ENCODE measurements around the gene NRIP1. TPM values are rescaled to one million over a fixed set of nuclear protein-coding genes. Genes with fewer than 3 reads are reported as not detected.

NRIP1 gene
- total RNA-seq, 1 experiment from 2014 or later = 29.6 TPM

- intact Hi-C loops (cut with micrococcal nuclease) = no loop called here
- H3K4me1 ChIP-seq (ENCODE audit: control insufficient read depth in 1 of 2, insufficient read depth in 2 of 2, low read length in 2 of 2) = no peaks in the 10 kb centered on the region
- no peak overlapping the region for H3K9ac ChIP-seq (ENCODE audit: low read length)
- TF ChIP-seq JUND (IDR thresholded peaks at IDR 0.05) = no peak
- TF ChIP-seq SP1 (IDR thresholded peaks at IDR 0.05; ENCODE audit: low read depth) = no peak
- CTCF ChIA-PET = no interaction called here
- H3K4me2 ChIP-seq (ENCODE audit: low read length) = no peak overlapping the region
- POLR2A ChIA-PET = no interaction called here
- H3K4me3 ChIP-seq (replicated peaks in 1 of 2; ENCODE audit: low read depth in 1 of 2, low read length in 2 of 2) = no peak overlapping the region
- H3K27me3 ChIP-seq (ENCODE audit: insufficient read depth, low read length) = no peaks in the 10 kb centered on the region
- RAD21 ChIA-PET (ENCODE audit: low non-redundant PET in 1 of 2, low total read pairs in 2 of 2, uncharacterized antibody in 2 of 2, unreplicated experiment in 2 of 2) = no interaction called here
- ATAC-seq = no peak
- no peak for DNase-seq (ENCODE audit: low read depth, low spot score)
- BruUV-seq (replicated peaks) = no TSS peak
- no peak overlapping the region for H2AFZ ChIP-seq (ENCODE audit: low read depth, low read length, poor library complexity, severe bottlenecking)
- H3K79me2 ChIP-seq (ENCODE audit: insufficient read depth, low read length) = no peaks in the 10 kb centered on the region
- no peaks in the 10 kb centered on the region for H3K9me2 ChIP-seq (ENCODE audit: insufficient read depth)
- H3K36me3 ChIP-seq (ENCODE audit: control insufficient read depth in 1 of 2, insufficient read depth in 2 of 2, low read length in 2 of 2) = no peaks in the 10 kb centered on the region
- H4K20me1 ChIP-seq (ENCODE audit: insufficient read depth) = no peaks in the 10 kb centered on the region
- no peak overlapping the region for H3K27ac ChIP-seq (ENCODE audit: low read depth, low read length)
- H3K9me3 ChIP-seq (ENCODE audit: control insufficient read depth in 1 of 2, insufficient read depth in 1 of 2, low read depth in 1 of 2, low read length in 2 of 2) = no peaks in the 10 kb centered on the region; a peak in 2 of 4 replicates
These were observed 15.7 kb upstream of the NRIP1 start for GRCh38 chr21:15080526-15080925.

DNA sequence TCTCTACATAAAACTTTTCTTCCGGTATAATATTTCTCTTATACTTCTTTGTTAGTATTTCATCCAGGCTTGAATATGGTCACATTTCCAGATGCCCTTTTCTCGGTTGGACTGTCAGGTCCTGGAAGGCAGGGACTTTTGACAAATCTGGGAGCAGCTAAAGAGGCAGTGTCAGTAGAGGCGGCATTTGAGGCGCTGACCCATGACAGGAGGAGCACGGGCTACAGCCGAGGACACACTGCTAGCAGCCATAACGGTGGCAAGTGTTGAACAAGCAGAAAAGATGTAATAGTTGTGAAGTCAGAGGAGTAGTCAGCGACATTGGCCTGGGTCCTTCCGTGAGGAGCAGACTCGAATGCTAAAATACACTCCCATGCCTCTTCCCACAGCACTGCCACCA is 14.5 kb upstream of the NRIP1 start:
- Histone ChIP-seq H3K4me2 (ENCODE audit: low read length) (no peak overlapping the region), H3K9ac (ENCODE audit: low read length) (no peak overlapping the region), H3K79me2 (ENCODE audit: insufficient read depth, low read length) (no peaks in the 10 kb centered on the region), H3K27me3 (ENCODE audit: insufficient read depth, low read length) (no peaks in the 10 kb centered on the region), H2AFZ (ENCODE audit: low read depth, low read length, poor library complexity, severe bottlenecking) (no peak overlapping the region), H3K4me3 (replicated peaks in 1 of 2; ENCODE audit: low read depth in 1 of 2, low read length in 2 of 2) (no peak overlapping the region), H4K20me1 (ENCODE audit: insufficient read depth) (no peaks in the 10 kb centered on the region), H3K9me2 (ENCODE audit: insufficient read depth) (no peaks in the 10 kb centered on the region), H3K36me3 (ENCODE audit: control insufficient read depth in 1 of 2, insufficient read depth in 2 of 2, low read length in 2 of 2) (no peaks in the 10 kb centered on the region), H3K9me3 (ENCODE audit: control insufficient read depth in 1 of 2, insufficient read depth in 1 of 2, low read depth in 1 of 2, low read length in 2 of 2) (no peaks in the 10 kb centered on the region; a peak in 2 of 4 replicates), H3K4me1 (ENCODE audit: control insufficient read depth in 1 of 2, insufficient read depth in 2 of 2, low read length in 2 of 2) (no peaks in the 10 kb centered on the region), H3K27ac (ENCODE audit: low read depth, low read length) (no peak overlapping the region)
- DNase-seq (ENCODE audit: low read depth, low spot score) = no peak
- no TSS peak for BruUV-seq (replicated peaks)
- ChIA-PET RAD21 (ENCODE audit: low non-redundant PET in 1 of 2, low total read pairs in 2 of 2, uncharacterized antibody in 2 of 2, unreplicated experiment in 2 of 2) (no interaction called here), POLR2A (no interaction called here), CTCF (no interaction called here)
- no peak for TF ChIP-seq CTCF (IDR thresholded peaks at IDR 0.05 in 2 of 3, conservative IDR thresholded peaks at IDR 0.05 in 1 of 3; ENCODE audit: borderline replicate concordance in 1 of 3, insufficient read depth in 1 of 3, low read depth in 2 of 3, low read length in 2 of 3)
- TF ChIP-seq FOSL1 (IDR thresholded peaks at IDR 0.05; ENCODE audit: low read depth) = no peak
- TF ChIP-seq EZH2phosphoT487 (IDR thresholded peaks at IDR 0.05; ENCODE audit: borderline replicate concordance) = no peak
- no peak for TF ChIP-seq POLR2AphosphoS5 (IDR thresholded peaks at IDR 0.05; ENCODE audit: low read depth, low read length)
- TF ChIP-seq ZNF274 (IDR thresholded peaks at IDR 0.05; ENCODE audit: low read depth, low read length) = no peak
- no peak for TF ChIP-seq JUND (IDR thresholded peaks at IDR 0.05)
- no peak for TF ChIP-seq CEBPB (IDR thresholded peaks at IDR 0.05; ENCODE audit: low read depth)
- no peak for TF ChIP-seq SP1 (IDR thresholded peaks at IDR 0.05; ENCODE audit: low read depth)
- TF ChIP-seq SRF (IDR thresholded peaks at IDR 0.05; ENCODE audit: low read depth) = no peak
- no peak for TF ChIP-seq CBX3 (IDR thresholded peaks at IDR 0.05; ENCODE audit: low read depth)
- TF ChIP-seq RAD21 (IDR thresholded peaks at IDR 0.05; ENCODE audit: low read depth) = no peak
- TF ChIP-seq, protein P1, sequence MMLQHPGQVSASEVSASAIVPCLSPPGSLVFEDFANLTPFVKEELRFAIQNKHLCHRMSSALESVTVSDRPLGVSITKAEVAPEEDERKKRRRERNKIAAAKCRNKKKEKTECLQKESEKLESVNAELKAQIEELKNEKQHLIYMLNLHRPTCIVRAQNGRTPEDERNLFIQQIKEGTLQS (IDR thresholded peaks at IDR 0.05) = no peak
- no peak for TF ChIP-seq MAX (IDR thresholded peaks at IDR 0.05)
- no peak for TF ChIP-seq EZH2 (IDR thresholded peaks at IDR 0.05)
- TF ChIP-seq YY1 (IDR thresholded peaks at IDR 0.05; ENCODE audit: extremely low read depth, insufficient replicate concordance, low read depth, low read length) = no peak
- TF ChIP-seq ELF1 (IDR thresholded peaks at IDR 0.05; ENCODE audit: borderline replicate concordance, low read depth) = no peak
- ATAC-seq = no peak
- intact Hi-C loops (cut with micrococcal nuclease) = no loop called here

All from HCT116 (cell line).